ENCODE measurements around the gene CARMIL1.

DNA sequence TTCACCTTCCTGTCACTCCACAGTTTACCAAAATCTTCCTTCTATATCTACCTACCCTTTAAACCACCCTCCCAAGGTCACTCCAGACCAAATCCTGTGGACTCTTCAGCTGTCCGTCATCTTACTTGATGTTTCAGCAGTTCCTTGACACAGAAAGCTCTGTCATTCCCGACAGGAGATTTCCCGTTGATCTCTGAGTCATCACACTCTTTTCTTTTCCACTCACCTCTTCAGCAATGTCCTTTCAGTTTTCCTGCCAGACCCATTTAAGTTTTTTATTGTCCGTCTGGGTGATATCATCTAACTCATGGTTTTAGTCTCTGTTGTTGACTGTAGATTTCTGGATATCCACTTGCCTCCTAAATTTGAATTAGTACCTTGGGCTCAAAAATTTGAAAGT is 302.9 kb downstream of the CARMIL1 start:
- TF ChIP-seq, protein P1, sequence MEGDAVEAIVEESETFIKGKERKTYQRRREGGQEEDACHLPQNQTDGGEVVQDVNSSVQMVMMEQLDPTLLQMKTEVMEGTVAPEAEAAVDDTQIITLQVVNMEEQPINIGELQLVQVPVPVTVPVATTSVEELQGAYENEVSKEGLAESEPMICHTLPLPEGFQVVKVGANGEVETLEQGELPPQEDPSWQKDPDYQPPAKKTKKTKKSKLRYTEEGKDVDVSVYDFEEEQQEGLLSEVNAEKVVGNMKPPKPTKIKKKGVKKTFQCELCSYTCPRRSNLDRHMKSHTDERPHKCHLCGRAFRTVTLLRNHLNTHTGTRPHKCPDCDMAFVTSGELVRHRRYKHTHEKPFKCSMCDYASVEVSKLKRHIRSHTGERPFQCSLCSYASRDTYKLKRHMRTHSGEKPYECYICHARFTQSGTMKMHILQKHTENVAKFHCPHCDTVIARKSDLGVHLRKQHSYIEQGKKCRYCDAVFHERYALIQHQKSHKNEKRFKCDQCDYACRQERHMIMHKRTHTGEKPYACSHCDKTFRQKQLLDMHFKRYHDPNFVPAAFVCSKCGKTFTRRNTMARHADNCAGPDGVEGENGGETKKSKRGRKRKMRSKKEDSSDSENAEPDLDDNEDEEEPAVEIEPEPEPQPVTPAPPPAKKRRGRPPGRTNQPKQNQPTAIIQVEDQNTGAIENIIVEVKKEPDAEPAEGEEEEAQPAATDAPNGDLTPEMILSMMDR (IDR thresholded peaks at IDR 0.05): no peak
- TF ChIP-seq POLR2A (IDR thresholded peaks at IDR 0.05): no peak
